IPS DF 6.9 (cell line): ENCODE data around the gene ANKS1B.

ENCODE experiments used
- DNase-seq: peaks from one replicate; pipeline ENCODE4 v3.0.0-alpha.2; 2013; ENCODE audit warnings: low read depth, low spot score
- H3K27ac ChIP-seq: one replicate; pipeline ENCODE4 v1.5.1; 2013; ENCODE audit warnings: low read length, control low read depth
- H3K27me3 ChIP-seq: 2 replicates; pipeline ENCODE4 v1.6.1; 2013; ENCODE audit warnings: mild to moderate bottlenecking, low read length; ENCODE audit not compliant: control insufficient read depth, insufficient read depth
- H3K36me3 ChIP-seq: 2 replicates; pipeline ENCODE4 v1.6.1; 2013; ENCODE audit warnings: low read length; ENCODE audit not compliant: control insufficient read depth, insufficient read depth
- H3K4me1 ChIP-seq: 2 replicates; pipeline ENCODE4 v1.6.1; 2013; ENCODE audit warnings: low read length; ENCODE audit not compliant: control insufficient read depth, insufficient read depth
- H3K4me3 ChIP-seq: 2 replicates; pipeline ENCODE4 v1.5.1; 2013; ENCODE audit warnings: mild to moderate bottlenecking, low read length
- H3K9me3 ChIP-seq: 2 replicates; pipeline ENCODE4 v1.6.1; 2013; ENCODE audit warnings: low read length, inconsistent platforms; ENCODE audit not compliant: control insufficient read depth, insufficient read depth
- WGBS: extraction: QIAGEN DNeasy Blood & Tissue Kit; methylation state at CpG from one replicate; pipeline ENCODE4 v1.1.7; 2013; ENCODE audit warnings: mixed read lengths, missing lambda C conversion rate; ENCODE audit not compliant: insufficient read length, insufficient coverage; 5-methylcytosine and 5-hydroxymethylcytosine counted together

Gene ANKS1B

DNA sequence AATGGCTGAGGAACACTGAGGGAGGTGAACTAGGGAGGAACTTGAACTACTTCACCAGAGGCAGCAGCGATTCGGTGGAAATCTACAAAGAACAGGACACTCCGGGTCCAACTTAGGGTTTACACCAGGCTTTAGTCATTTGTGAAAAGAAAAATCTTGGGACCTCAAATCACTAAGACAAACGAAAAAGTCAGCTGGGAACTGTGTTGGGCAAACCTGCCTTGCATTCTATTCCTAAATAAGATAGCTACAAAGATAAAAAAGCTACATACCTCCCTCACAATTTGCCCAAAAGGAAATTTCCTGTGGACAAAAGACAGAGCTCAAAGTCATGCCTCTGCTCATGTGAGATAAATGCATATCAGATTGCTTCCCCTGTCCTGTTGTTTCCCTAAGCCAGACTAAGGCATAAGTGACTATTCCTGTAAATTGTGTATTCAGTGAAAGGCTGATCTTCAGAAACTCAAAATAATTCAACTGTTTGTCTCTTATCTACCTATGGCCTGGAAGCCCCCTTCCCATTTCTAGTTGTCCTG, 1233.1 kb downstream of the ANKS1B start:
- no peak for DNase-seq
- no peaks in the 10 kb centered on the region for H3K36me3 ChIP-seq
- H3K9me3 ChIP-seq = no peaks in the 10 kb centered on the region
- no CpG with 5 or more reads among the region's 4 CpGs for WGBS
- no peaks in the 10 kb centered on the region for H3K4me1 ChIP-seq
- no peak overlapping the region for H3K27ac ChIP-seq
- H3K4me3 ChIP-seq = no peak overlapping the region
- H3K27me3 ChIP-seq = no peaks in the 10 kb centered on the region

DNA sequence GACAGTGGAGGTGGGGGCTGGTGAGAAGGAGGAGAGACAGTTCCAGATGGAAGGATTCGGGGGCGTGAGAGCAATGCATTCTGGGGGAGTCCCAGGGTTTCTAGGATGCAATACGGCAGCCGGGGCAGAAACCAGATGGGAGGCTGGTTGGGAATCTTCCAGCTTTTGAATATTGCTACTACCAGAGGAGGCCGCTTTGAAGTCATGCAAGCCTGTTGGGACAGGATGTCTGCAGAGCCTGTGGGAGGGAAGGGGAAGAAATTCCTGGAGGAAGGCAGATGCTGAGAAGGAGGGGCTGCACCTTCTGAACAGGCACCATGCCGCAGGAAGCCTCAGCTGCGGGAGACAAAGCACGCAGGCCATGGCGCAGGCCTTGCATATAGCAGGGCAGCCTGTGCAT, 1234.2 kb downstream of the ANKS1B start:
- DNase-seq = no peak
- no CpG with 5 or more reads among the region's 9 CpGs for WGBS
- H3K27ac ChIP-seq = no peak overlapping the region
- H3K4me1 ChIP-seq = no peaks in the 10 kb centered on the region
- no peaks in the 10 kb centered on the region; the same call in 1 of the 2 replicates for H3K27me3 ChIP-seq
- no peaks in the 10 kb centered on the region for H3K36me3 ChIP-seq
- no peak overlapping the region for H3K4me3 ChIP-seq
- no peaks in the 10 kb centered on the region for H3K9me3 ChIP-seq

DNA sequence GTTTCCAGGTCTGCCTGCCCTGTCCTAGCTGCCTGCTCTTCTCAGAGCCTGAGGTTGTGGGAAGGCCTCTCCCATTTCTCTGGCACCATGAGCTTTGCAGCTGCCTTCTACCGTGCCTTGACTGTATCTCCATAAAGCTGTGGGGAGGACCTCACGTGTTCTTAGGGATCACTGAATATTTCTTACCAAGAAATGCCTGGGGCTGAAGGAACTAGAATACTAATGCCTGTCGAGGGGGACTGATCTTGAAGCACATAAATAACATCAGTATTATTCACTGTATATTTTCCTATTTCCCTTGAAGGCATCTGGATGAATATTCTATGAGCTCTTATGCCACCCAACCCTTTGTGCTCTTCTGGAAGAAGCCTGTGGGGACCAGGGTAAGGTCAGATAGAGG, 1236.3 kb downstream of the ANKS1B start:
- no CpG with 5 or more reads among the region's 3 CpGs for WGBS
- H3K27ac ChIP-seq = no peak overlapping the region
- H3K27me3 ChIP-seq = peaks cover 2% of the 10 kb centered on the region; the same call in 1 of the 2 replicates
- no peaks in the 10 kb centered on the region for H3K36me3 ChIP-seq
- H3K9me3 ChIP-seq = no peaks in the 10 kb centered on the region
- H3K4me1 ChIP-seq = no peaks in the 10 kb centered on the region
- no peak overlapping the region for H3K4me3 ChIP-seq
- no peak for DNase-seq

DNA sequence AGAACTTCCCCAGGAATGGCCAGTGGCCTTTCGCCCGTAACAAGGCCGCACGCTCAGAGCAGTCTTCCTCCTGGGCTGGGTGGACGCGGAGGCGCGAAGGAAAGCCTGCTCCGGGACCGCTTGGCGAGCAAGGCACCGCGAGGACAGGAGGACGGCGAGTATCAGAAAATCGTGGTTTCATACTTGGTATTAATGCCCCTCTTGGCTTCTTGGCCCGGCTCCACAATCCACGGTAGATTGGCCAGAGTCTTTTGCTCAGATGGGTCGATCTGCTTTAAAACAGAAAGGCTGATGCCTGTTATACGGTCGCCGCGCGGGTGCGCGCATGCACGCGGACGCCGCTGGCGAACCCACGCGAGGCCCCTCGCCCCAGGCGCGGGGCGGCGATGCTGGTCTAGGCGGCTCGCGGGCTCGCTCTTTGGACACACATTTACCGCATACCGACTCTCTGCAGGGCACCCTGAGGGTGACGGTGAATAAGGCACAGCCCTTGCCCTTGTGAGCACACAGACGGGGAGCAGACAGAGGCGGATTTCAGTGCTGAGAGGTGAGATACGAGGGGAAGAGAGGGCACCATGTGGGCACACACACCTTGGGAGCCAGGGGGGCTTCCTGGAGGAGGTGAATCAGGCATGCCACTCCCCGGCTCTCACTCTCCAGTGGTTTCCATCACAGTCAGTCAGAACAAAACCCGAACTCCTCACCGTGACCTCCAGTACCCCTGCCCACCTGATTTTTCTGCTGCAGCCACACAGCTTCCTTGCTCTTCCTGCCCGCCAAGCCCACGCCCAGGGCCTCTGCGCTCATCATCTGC, 1239.0 kb downstream of the ANKS1B start:
- peak overlapping the region; percentile 29; the same call in 1 of the 2 replicates for H3K4me3 ChIP-seq
- H3K27me3 ChIP-seq = peaks cover 2% of the 10 kb centered on the region; the same call in 1 of the 2 replicates
- no peaks in the 10 kb centered on the region for H3K9me3 ChIP-seq
- no peak overlapping the region for H3K27ac ChIP-seq
- H3K4me1 ChIP-seq = no peaks in the 10 kb centered on the region
- no peak for DNase-seq
- no CpG with 5 or more reads among the region's 54 CpGs for whole genome bisulfite sequencing
- no peaks in the 10 kb centered on the region for H3K36me3 ChIP-seq

DNA sequence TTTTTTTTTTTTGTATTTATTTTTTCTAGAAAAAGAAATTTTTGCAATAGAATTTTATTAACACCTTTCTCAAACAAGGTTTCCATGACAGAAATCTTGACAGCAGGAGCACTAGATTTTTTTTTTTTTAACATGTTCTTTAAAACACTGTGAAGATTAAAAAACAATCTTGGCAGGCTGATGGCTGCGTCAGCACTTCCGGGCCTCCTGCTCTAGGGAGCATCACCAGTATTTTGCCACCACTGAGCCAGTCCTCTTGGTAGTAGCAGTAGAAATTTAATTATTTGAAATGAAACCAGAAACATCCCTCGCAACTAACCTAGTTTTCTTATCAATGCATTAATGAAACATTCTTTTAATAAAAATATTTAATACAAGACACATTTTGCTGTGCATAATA, 1240.1 kb downstream of the ANKS1B start:
- no peaks in the 10 kb centered on the region for H3K4me1 ChIP-seq
- WGBS = no CpG with 5 or more reads among the region's 3 CpGs
- no peak for DNase-seq

DNA sequence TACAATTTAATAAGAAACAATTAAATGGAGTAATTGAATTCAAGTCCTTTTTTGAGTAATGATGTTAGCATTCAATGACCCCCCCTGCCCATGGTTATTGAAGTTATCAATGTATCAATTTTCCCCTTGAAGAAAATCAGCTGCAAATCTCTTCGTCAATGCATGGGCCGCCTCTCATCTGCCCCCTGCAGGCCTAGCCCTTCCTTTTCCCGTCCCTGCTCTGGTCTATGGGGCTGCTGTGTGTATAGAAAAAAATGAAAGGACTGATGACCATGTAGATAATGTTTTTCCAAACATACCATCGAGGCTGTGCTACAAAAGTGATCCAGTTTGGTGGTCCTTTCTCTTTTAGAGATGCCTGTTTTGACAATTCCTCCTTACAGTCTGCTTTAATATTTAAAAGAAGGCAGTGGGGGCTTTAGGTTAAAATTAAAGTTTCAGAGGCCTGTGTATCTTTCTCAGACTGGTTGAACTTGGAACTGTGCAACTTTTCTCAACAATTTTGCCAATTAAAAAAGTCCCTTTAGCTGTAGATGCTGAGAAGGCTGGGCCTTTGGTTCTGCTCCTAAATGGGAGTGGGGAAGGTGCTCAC, 1241.3 kb downstream of the ANKS1B start:
- no peak overlapping the region for H3K27ac ChIP-seq
- no peak overlapping the region for H3K4me3 ChIP-seq
- no peak for DNase-seq
- WGBS = no CpG with 5 or more reads among the region's 4 CpGs
- H3K36me3 ChIP-seq = no peaks in the 10 kb centered on the region
- peaks cover 2% of the 10 kb centered on the region; the same call in 1 of the 2 replicates for H3K27me3 ChIP-seq
- H3K9me3 ChIP-seq = no peaks in the 10 kb centered on the region
- H3K4me1 ChIP-seq = no peaks in the 10 kb centered on the region

More for the DNA sequence above, 1240.1 kb downstream of the ANKS1B start:
- no peak overlapping the region for H3K27ac ChIP-seq
- H3K4me3 ChIP-seq = no peak overlapping the region
- peaks cover 2% of the 10 kb centered on the region; the same call in 1 of the 2 replicates for H3K27me3 ChIP-seq
- no peaks in the 10 kb centered on the region for H3K9me3 ChIP-seq
- no peaks in the 10 kb centered on the region for H3K36me3 ChIP-seq

DNA sequence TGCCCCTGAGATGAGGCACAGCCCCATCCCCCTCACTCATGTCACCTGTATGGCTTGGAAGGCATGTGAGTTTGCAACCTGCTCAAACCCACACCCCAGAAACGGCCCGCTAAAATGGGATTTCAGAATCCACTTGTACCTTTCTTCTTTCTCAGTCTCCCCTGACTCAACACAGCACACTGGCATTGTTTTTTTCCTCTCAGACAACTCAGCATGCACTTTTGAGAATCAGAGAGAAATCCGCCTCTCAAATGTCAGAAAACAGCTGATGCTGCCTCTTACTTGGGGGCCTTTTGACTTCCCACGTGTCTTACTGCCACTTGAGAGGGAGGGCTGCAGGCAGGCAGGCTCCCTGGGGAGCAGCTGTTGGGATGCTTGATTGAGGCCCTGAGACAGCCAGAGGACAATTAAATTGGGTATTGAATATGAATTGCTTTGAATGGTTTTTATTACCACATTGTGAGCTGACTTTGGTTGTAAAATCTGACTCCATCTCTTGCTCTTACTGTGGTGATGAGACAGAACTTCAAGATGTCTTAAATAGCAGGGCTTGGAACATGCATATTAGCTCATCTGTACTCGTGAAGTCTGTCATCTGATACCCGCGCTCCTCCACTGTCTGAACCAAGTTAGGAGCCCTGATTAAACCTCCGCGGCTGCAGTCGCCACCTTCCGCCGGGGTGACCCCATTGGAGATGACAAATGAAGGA, 1243.0 kb downstream of the ANKS1B start:
- peaks cover 2% of the 10 kb centered on the region; the same call in 1 of the 2 replicates for H3K27me3 ChIP-seq
- no peak overlapping the region for H3K4me3 ChIP-seq
- WGBS = no CpG with 5 or more reads among the region's 12 CpGs
- H3K9me3 ChIP-seq = no peaks in the 10 kb centered on the region
- no peaks in the 10 kb centered on the region for H3K36me3 ChIP-seq
- no peak overlapping the region for H3K27ac ChIP-seq
- DNase-seq = no peak
- H3K4me1 ChIP-seq = no peaks in the 10 kb centered on the region

DNA sequence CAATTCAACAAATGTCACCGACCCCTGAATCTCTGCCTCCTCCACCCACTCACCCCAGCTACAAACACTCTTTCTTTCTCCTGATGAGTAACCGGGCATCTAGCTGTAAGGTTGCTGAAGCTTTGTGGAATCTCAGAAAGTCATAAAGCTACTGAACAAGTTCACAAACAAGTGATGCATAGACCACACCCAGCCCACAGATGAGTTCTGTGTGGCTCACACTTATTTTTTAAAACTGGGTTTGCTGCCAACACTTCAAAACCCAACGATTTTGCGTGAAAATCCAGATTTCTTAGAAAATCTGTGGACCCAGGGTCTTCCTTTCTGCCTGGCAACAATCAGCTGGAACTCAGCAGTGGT, 1243.6 kb downstream of the ANKS1B start:
- Histone ChIP-seq H3K27me3 (peaks cover 2% of the 10 kb centered on the region; the same call in 1 of the 2 replicates), H3K4me1 (no peaks in the 10 kb centered on the region), H3K4me3 (no peak overlapping the region), H3K9me3 (no peaks in the 10 kb centered on the region), H3K36me3 (no peaks in the 10 kb centered on the region), H3K27ac (no peak overlapping the region)
- DNase-seq = no peak
- WGBS = no CpG with 5 or more reads among the region's 4 CpGs

DNA sequence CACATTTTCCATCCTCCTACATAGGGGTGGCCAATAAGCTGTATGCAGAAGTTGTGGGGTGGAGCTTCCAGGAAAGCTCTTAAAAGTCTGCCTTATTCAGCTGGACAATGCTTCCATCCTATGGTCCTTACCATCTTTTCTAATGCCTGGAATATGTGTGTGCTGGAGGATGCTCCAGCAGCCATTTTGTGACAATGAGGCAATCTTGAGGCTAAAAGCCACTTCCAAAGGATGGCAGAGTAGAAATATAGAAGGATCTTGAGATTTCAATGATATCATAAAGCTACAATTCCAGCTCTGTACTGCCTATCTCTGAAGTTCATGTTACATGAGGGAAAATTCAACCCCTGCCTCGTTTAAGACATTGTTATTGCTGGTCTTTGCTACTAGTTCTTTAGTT, 1244.0 kb downstream of the ANKS1B start:
- Histone ChIP-seq H3K4me3 (no peak overlapping the region), H3K27ac (no peak overlapping the region), H3K4me1 (no peaks in the 10 kb centered on the region), H3K9me3 (no peaks in the 10 kb centered on the region), H3K27me3 (peaks cover 2% of the 10 kb centered on the region; the same call in 1 of the 2 replicates), H3K36me3 (no peaks in the 10 kb centered on the region)
- WGBS = no CpG with 5 or more reads among the region's 1 CpG
- DNase-seq = no peak

DNA sequence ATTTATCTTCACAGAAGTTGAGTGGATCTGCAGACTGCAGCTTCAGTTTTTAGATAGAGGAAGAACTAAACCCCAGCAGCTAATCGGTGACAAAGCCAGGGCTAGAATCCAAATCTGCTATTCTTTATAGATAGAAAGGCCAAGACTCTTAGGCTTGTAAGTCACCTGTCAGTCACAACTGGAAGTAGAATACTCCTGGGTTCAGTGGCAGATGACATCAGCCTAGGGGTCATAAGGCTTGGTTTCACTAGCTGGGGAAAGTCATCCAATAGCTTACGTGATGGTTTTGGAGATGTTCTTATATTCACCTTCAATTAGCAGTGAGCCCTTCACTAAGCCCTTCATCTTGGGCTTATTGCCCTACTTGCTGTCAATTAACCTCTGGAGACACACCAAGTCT, 1246.2 kb downstream of the ANKS1B start:
- whole genome bisulfite sequencing = no CpG with 5 or more reads among the region's 2 CpGs
- Histone ChIP-seq H3K4me1 (no peaks in the 10 kb centered on the region), H3K4me3 (no peak overlapping the region), H3K27ac (no peak overlapping the region), H3K27me3 (no peaks in the 10 kb centered on the region), H3K9me3 (no peaks in the 10 kb centered on the region), H3K36me3 (no peaks in the 10 kb centered on the region)
- no peak for DNase-seq
